ENCODE results near the gene RXRA.
A peak's percentile ranks its signal among the peaks of the same experiment; 100 is the strongest.

RXRA gene

GRCh38 chr9:134325813-134326723, at the start of gene RXRA:
RXRA (plus strand) TSS chr9:134326455; CDS start chr9:134326632, 177 bp downstream.
- peak; percentile 39 to 48 for DNase-seq

GRCh38 chr9:134278286-134278685, 48.0 kb upstream of the RXRA start:
- DNase-seq, result no peak

- DNase-seq, result no peak
Measured at GRCh38 chr9:134278974-134279640, 47.1 kb upstream of the RXRA start.

- no peak for DNase-seq
Measured at GRCh38 chr9:134282138-134282650, 44.1 kb upstream of the RXRA start.

GRCh38 chr9:134283111-134283515, 43.1 kb upstream of the RXRA start:
- no peak for DNase-seq

GRCh38 chr9:134283692-134284265, 42.5 kb upstream of the RXRA start:
- DNase-seq, result no peak

- no peak for DNase-seq
Measured at GRCh38 chr9:134284273-134284672, 42.0 kb upstream of the RXRA start.

GRCh38 chr9:134284741-134285140, 41.5 kb upstream of the RXRA start:
- DNase-seq, result no peak

- DNase-seq, result no peak
Measured at GRCh38 chr9:134285215-134285845, 40.9 kb upstream of the RXRA start.

GRCh38 chr9:134286471-134287245, 39.6 kb upstream of the RXRA start:
- DNase-seq, result no peak

- DNase-seq, result no peak
Measured at GRCh38 chr9:134287591-134288491, 38.4 kb upstream of the RXRA start.

GRCh38 chr9:134288746-134289145, 37.5 kb upstream of the RXRA start:
- DNase-seq, result no peak

- no peak for DNase-seq
Measured at GRCh38 chr9:134289241-134289875, 36.9 kb upstream of the RXRA start.

GRCh38 chr9:134290603-134291451, 35.4 kb upstream of the RXRA start:
- no peak for DNase-seq

GRCh38 chr9:134291452-134291881, 34.8 kb upstream of the RXRA start:
- DNase-seq, result no peak

- DNase-seq, result no peak
Measured at GRCh38 chr9:134291961-134292871, 34.0 kb upstream of the RXRA start.

GRCh38 chr9:134293031-134293521, 33.2 kb upstream of the RXRA start:
- DNase-seq, result no peak

- DNase-seq, result no peak
Measured at GRCh38 chr9:134293611-134294152, 32.6 kb upstream of the RXRA start.
